ENCODE data around the gene ZNF214. TPM values are rescaled to one million over a fixed set of nuclear protein-coding genes. Genes with fewer than 3 reads are reported as not detected.
"Not testable (repeated sequence)": the region's sequence is repeated elsewhere in the genome, so short reads cannot be mapped to it uniquely, and the experiment has no call there.

ZNF214 gene
- total RNA-seq, 1 experiment from 2014 or later: 0.61 TPM

DNA sequence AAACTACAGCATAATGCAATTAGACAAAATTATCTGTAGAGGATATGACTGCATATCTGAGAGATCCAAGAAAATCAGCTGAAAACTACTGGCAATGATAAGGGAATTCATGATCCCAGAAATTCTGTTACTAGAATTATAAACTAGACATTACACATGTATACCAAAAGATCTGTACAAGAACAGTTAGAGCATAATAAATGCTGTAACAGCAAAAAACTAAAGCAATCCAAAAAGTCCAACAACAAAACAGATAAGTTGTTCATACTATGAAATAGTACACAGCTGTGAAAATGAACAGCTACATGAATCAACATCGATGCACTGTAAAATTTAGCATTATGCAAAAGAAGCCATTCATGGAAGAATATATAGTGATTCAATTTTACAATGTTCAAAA, 6.0 kb downstream of the ZNF214 start:
- no peaks in the 10 kb centered on the region for H3K27me3 ChIP-seq
- no peak for DNase-seq
- no peak overlapping the region for H3K27ac ChIP-seq
- 0 out of 2 replicates have a peak, but pooled peaks cover 3% of the 10 kb centered on the region for H3K4me1 ChIP-seq
- no peaks in the 10 kb centered on the region for H3K9me3 ChIP-seq (replicated peaks)
- no peaks in the 10 kb centered on the region for H3K36me3 ChIP-seq
- no peak overlapping the region for H3K4me3 ChIP-seq

DNA sequence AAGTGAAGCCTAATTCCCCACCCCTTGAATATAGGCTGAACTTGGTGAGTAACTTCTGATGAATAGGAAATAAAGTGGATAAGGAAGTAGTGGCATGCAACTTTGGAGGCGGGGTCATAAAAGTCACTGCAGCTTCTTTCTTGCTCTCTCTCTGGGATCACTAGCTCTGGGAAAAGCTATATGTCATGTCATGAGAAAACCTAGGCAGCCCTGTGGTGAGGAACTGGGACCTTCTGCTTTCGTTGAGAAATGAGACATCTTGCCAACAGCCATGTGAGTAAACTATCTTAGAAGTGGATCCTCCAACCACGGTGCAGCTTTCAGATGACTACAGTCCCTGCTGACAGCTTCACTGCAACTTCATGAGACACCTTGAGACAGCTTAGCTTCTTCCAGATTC, 15.7 kb downstream of the ZNF214 start:
- H3K27me3 ChIP-seq: 0 out of 2 replicates have a peak, but pooled peaks cover 7% of the 10 kb centered on the region
- H3K4me3 ChIP-seq: no peak overlapping the region
- no peaks in the 10 kb centered on the region for H3K36me3 ChIP-seq
- H3K4me1 ChIP-seq: no peaks in the 10 kb centered on the region
- DNase-seq: no peak
- H3K9me3 ChIP-seq (replicated peaks): no peaks in the 10 kb centered on the region
- H3K27ac ChIP-seq: no peak overlapping the region

DNA sequence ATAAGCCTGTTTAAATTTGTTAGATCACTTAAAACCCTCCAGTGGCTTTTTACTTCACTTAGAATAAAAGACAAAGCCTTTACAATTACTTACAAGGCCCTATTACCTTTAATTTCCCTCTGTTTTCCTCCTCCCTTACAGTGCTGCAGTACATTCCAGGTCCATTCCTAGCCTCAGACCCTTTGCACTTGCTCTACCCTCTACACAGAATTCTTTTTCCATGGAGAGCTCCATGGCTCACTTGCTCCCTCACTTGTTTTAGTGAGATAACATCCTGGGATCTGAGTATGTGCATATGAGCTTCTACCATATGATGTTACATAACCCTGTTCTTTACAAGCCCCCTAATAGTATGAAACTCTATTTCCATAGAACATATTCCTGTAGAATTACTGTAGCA, 24.4 kb downstream of the ZNF214 start:
- Histone ChIP-seq H3K27ac (no peak overlapping the region), H3K4me3 (no peak overlapping the region), H3K9me3 (replicated peaks) (no peaks in the 10 kb centered on the region), H3K36me3 (no peaks in the 10 kb centered on the region), H3K4me1 (no peaks in the 10 kb centered on the region), H3K27me3 (0 out of 2 replicates have a peak, but pooled peaks cover 7% of the 10 kb centered on the region)
- no peak for DNase-seq

DNA sequence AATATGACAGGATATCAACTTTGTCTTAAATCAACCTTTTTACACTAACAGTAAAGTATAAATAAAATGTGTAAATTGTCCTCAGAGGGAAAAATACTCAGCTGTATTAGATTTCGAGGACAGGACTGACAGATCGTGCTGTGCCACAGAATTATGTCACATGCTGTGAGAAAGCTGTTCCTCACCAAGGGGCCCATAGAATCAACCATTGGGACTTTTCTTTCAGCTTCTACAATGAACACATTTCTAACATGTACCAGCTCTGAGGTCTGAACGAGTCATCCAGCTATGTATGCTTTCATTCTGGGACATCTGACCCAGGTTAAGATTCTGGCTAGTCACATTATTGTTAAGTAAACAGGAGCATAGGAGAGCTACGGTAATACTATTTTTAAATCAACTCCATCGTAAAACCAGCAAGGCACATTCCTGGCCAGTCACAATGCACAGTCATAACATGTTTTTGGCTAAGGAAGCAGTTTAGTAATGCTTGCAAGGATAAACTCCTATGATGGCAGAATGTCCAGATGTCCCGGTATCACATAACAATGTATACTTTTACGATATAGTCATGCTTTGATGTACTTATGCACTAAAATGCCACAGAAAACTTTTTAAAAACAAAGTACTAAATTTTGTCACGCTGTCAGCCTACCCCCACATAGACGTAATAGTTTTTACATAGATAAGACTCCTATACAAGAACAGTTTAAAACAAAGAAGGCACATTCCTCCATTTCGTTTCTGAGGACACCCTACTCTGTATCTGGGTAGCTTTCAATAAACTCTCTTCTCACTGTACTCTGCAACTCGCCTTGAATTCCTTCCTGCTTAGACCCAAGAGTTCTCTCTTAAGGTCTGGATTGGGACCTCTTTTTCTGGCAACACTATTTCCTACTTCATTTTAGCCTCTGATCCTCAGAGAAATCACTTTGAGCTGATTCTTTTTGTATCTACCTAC, 27.4 kb downstream of the ZNF214 start:
- no peak overlapping the region for H3K4me3 ChIP-seq
- no peaks in the 10 kb centered on the region for H3K36me3 ChIP-seq
- H3K4me1 ChIP-seq: no peaks in the 10 kb centered on the region
- H3K9me3 ChIP-seq (replicated peaks): no peaks in the 10 kb centered on the region
- DNase-seq: no peak
- no peaks in the 10 kb centered on the region for H3K27me3 ChIP-seq
- no peak overlapping the region for H3K27ac ChIP-seq

GRCh38 chr11:6992026-6992425, 28.1 kb downstream of the ZNF214 start:
- Histone ChIP-seq H3K4me3 (no peak overlapping the region), H3K4me1 (no peaks in the 10 kb centered on the region), H3K36me3 (no peaks in the 10 kb centered on the region), H3K9me3 (replicated peaks) (no peaks in the 10 kb centered on the region), H3K27ac (no peak overlapping the region), H3K27me3 (no peaks in the 10 kb centered on the region)
- no peak for DNase-seq

- no peaks in the 10 kb centered on the region for H3K27me3 ChIP-seq
- no peaks in the 10 kb centered on the region for H3K9me3 ChIP-seq (replicated peaks)
- DNase-seq: no peak
- no peaks in the 10 kb centered on the region for H3K36me3 ChIP-seq
- H3K4me1 ChIP-seq: no peaks in the 10 kb centered on the region
- no peak overlapping the region for H3K27ac ChIP-seq
- no peak overlapping the region for H3K4me3 ChIP-seq
Observed at GRCh38 chr11:6991227-6991626, 28.9 kb downstream of the ZNF214 start.

GRCh38 chr11:6988506-6988905, 31.6 kb downstream of the ZNF214 start:
- Histone ChIP-seq H3K27ac (no peak overlapping the region), H3K9me3 (replicated peaks) (no peaks in the 10 kb centered on the region), H3K27me3 (no peaks in the 10 kb centered on the region), H3K36me3 (no peaks in the 10 kb centered on the region), H3K4me3 (no peak overlapping the region), H3K4me1 (no peaks in the 10 kb centered on the region)
- no peak for DNase-seq

GRCh38 chr11:6986487-6986886, 33.7 kb downstream of the ZNF214 start:
- no peak overlapping the region for H3K27ac ChIP-seq
- no peak overlapping the region for H3K4me3 ChIP-seq
- no peaks in the 10 kb centered on the region for H3K9me3 ChIP-seq (replicated peaks)
- H3K27me3 ChIP-seq: no peaks in the 10 kb centered on the region
- H3K36me3 ChIP-seq: no peaks in the 10 kb centered on the region
- no peaks in the 10 kb centered on the region for H3K4me1 ChIP-seq
- no peak for DNase-seq

- no peaks in the 10 kb centered on the region for H3K27me3 ChIP-seq
- H3K36me3 ChIP-seq: no peaks in the 10 kb centered on the region
- H3K9me3 ChIP-seq (replicated peaks): no peaks in the 10 kb centered on the region
- no peak overlapping the region for H3K27ac ChIP-seq
- H3K4me3 ChIP-seq: no peak overlapping the region
- H3K4me1 ChIP-seq: no peaks in the 10 kb centered on the region
- no peak for DNase-seq
Observed at GRCh38 chr11:6979365-6979764, 40.8 kb downstream of the ZNF214 start.

- H3K36me3 ChIP-seq; H3K9me3 ChIP-seq (replicated peaks); H3K27me3 ChIP-seq; H3K4me3 ChIP-seq; H3K27ac ChIP-seq; H3K4me1 ChIP-seq: not testable (repeated sequence)
- peak in 1 of 2 experiments; percentile 8 for DNase-seq
Observed at GRCh38 chr11:6969854-6970253, 50.3 kb downstream of the ZNF214 start.

DNA sequence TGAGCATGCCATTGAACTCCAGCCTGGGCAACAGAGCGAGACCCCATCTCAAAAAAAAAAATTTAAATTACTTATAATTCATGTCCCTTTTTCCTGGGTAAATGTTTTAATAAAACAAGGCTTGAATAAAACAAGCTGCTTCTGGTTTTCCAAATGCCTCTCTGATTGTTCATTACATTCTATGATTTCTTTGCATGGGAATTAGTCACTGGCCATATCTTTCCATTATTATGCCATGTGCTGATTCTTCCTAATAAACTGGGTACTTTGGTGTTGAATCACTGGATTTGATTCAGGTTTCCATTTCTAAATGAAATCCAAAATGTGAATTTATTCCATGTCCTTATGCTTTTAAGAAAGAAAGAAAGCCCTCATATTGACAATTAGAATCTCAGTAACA, 51.3 kb downstream of the ZNF214 start:
- H3K27ac ChIP-seq: no peak overlapping the region
- no peak overlapping the region for H3K4me3 ChIP-seq
- H3K27me3 ChIP-seq: no peaks in the 10 kb centered on the region
- no peaks in the 10 kb centered on the region for H3K36me3 ChIP-seq
- no peaks in the 10 kb centered on the region for H3K9me3 ChIP-seq (replicated peaks)
- H3K4me1 ChIP-seq: no peaks in the 10 kb centered on the region
- DNase-seq: no peak

DNA sequence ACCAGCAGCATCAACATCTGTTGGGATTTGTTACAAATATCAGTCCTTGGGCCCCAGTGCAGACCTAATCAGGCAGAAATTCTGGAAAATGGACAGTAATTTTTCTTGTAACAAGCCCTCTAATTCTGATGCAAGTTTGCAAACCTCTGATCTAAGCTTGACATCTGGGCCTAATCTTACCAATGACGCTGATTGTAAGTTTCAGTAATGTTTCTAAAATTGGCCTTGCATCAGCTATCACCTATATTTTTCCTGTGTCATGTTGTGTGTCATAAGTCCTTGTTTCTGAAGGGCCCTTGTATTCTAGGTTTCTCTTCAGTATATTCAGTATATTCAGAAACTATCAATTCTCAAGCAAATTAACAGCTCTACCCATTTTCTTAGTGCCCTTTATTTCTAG, 57.5 kb downstream of the ZNF214 start:
- H3K4me1 ChIP-seq: no peaks in the 10 kb centered on the region
- H3K36me3 ChIP-seq: no peaks in the 10 kb centered on the region
- no peak for DNase-seq
- no peak overlapping the region for H3K27ac ChIP-seq
- 0 out of 2 replicates have a peak, but pooled peaks cover 2% of the 10 kb centered on the region for H3K27me3 ChIP-seq
- no peak overlapping the region for H3K4me3 ChIP-seq
- no peaks in the 10 kb centered on the region for H3K9me3 ChIP-seq (replicated peaks)

DNA sequence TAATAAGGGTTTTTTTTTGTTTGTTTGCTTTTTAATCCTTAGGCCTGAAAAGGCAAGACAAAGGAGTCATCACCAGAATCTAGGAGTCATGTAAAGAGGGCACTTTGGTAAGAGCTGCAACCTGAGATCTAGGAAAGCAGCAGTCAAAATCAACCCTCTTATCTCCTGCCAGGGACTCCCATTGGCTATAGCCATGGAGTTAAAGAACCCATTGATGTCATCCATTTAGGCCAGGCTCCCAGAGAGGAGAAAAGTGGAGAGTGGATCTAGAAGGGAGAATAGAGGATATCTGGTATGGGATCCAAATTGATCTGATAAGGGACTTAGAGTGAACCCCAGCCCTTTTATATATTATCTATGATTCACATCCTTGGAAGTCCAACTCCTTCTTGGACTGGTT, 58.0 kb downstream of the ZNF214 start:
- H3K4me1 ChIP-seq: no peaks in the 10 kb centered on the region
- no peak overlapping the region for H3K27ac ChIP-seq
- no peak for DNase-seq
- no peaks in the 10 kb centered on the region for H3K9me3 ChIP-seq (replicated peaks)
- no peak overlapping the region for H3K4me3 ChIP-seq
- 0 out of 2 replicates have a peak, but pooled peaks cover 2% of the 10 kb centered on the region for H3K27me3 ChIP-seq
- no peaks in the 10 kb centered on the region for H3K36me3 ChIP-seq

GRCh38 chr11:6954248-6954647, 65.9 kb downstream of the ZNF214 start:
- not testable (repeated sequence) for H3K36me3 ChIP-seq; H3K27ac ChIP-seq; H3K4me1 ChIP-seq; H3K27me3 ChIP-seq; H3K4me3 ChIP-seq; DNase-seq; H3K9me3 ChIP-seq (replicated peaks)

Data from SJCRH30 (cell line).